IPS-NIHi7 (cell line): ENCODE results near the gene CRTAC1.
"Not testable (repeated sequence)": the region's sequence is repeated elsewhere in the genome, so short reads cannot be mapped to it uniquely, and the experiment has no call there.

Source experiments
- DNase-seq: peaks from one replicate; pipeline ENCODE4 v3.0.0; 2012; ENCODE audit warnings: mixed read lengths; ENCODE audit errors: extremely low spot score

The CRTAC1 gene

GRCh38 chr10:97870990-97871389, 159.4 kb downstream of the CRTAC1 start:
- no peak for DNase-seq

GRCh38 chr10:97869091-97870042, 161.1 kb downstream of the CRTAC1 start:
- DNase-seq = peak; percentile 87

- no peak for DNase-seq
Observed at GRCh38 chr10:97868134-97868685, 162.2 kb downstream of the CRTAC1 start.

- no peak for DNase-seq
Observed at GRCh38 chr10:97867220-97867800, 163.1 kb downstream of the CRTAC1 start.

- DNase-seq = peak; percentile 35
Observed at GRCh38 chr10:97866524-97867219, 163.7 kb downstream of the CRTAC1 start.

- DNase-seq = no peak
Observed at GRCh38 chr10:97865488-97865887, 164.9 kb downstream of the CRTAC1 start.

GRCh38 chr10:97863808-97864207, 166.6 kb downstream of the CRTAC1 start:
- DNase-seq = no peak

- DNase-seq = peak; percentile 52
Observed at GRCh38 chr10:97861924-97862323, 168.5 kb downstream of the CRTAC1 start.

- DNase-seq = peak; percentile 48
Observed at GRCh38 chr10:97861097-97861750, 169.2 kb downstream of the CRTAC1 start.

GRCh38 chr10:97858001-97858439, 172.4 kb downstream of the CRTAC1 start:
- DNase-seq = no peak

GRCh38 chr10:97854743-97855142, 175.7 kb downstream of the CRTAC1 start:
- no peak for DNase-seq

- no peak for DNase-seq
Observed at GRCh38 chr10:97852840-97853405, 177.5 kb downstream of the CRTAC1 start.

GRCh38 chr10:97852277-97852676, 178.1 kb downstream of the CRTAC1 start:
- DNase-seq = no peak

GRCh38 chr10:97851341-97852001, 178.9 kb downstream of the CRTAC1 start:
- no peak for DNase-seq

- no peak for DNase-seq
Observed at GRCh38 chr10:97850446-97850845, 180.0 kb downstream of the CRTAC1 start.

GRCh38 chr10:97849687-97850402, 180.6 kb downstream of the CRTAC1 start, which contains the start of gene GOLGA7B:
GOLGA7B (plus strand) TSS chr10:97849843; CDS start chr10:97850304, 461 bp downstream.
- peak; percentile 98 for DNase-seq

- DNase-seq = no peak
Observed at GRCh38 chr10:97849103-97849686, 181.2 kb downstream of the CRTAC1 start.

- DNase-seq = no peak
Observed at GRCh38 chr10:97844678-97845077, 185.7 kb downstream of the CRTAC1 start.

GRCh38 chr10:97843972-97844371, 186.4 kb downstream of the CRTAC1 start:
- not testable (repeated sequence) for DNase-seq
